Measurements from ENCODE around the gene ALOXE3. TPM values are rescaled to one million over a fixed set of nuclear protein-coding genes. Genes with fewer than 3 reads are reported as not detected.

Gene ALOXE3
- total and polyA plus RNA-seq, 2 of the 8 experiments (the other 6 are each of a cell fraction or from before 2014, with no cell fraction given) = 0.26 TPM; not detected in 1

DNA sequence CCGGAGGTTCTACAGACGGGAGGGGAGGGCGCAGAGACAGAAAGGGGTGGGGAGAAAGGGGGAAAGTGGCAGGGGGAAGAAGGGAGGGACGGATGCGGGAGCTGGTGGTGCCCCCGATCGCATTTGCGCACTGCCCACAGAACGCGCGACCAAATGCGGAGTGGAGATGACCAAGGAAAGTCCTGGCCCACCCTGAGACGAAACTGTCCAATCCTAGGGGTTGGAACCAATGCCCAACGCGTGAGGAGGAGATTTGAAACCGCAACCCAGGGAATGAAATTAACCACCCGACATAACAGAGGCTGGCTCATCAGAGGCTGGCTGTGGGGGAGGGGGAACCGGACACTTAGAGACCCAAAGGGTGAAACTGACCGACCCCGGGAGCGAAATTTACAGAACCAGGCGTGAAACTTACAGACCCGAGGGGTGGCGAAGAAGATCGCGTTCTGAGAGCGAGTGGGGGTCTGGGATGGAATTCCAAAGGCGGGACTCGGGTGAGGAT is 4.2 kb upstream of the ALOXE3 start (continued):
- TF ChIP-seq EP300 (IDR thresholded peaks at IDR 0.05; ENCODE audit: borderline replicate concordance in 1 of 2, low read depth in 2 of 2, low read length in 2 of 2) = 0 out of 3 replicates have a peak, but pooled peaks of 1 of the 2 experiments have one; percentile 40
- TF ChIP-seq RXRA (IDR thresholded peaks at IDR 0.05; ENCODE audit: insufficient read depth, low read depth, low read length) = no peak
- no peak for TF ChIP-seq CTCF (IDR thresholded peaks at IDR 0.05; ENCODE audit: control extremely low read depth in 1 of 3, insufficient read depth in 1 of 3, low read depth in 1 of 3, low read length in 3 of 3)
- TF ChIP-seq NRF1 (IDR thresholded peaks at IDR 0.05; ENCODE audit: low read depth, low read length) = no peak
- TF ChIP-seq YY1 (IDR thresholded peaks at IDR 0.05; ENCODE audit: low read depth, low read length) = no peak
- no peak for TF ChIP-seq ATF2 (IDR thresholded peaks at IDR 0.05; ENCODE audit: low read length)
- no peak for TF ChIP-seq SAP30 (IDR thresholded peaks at IDR 0.05; ENCODE audit: insufficient read depth, insufficient replicate concordance, low read length)
- no peak for TF ChIP-seq SIX5 (IDR thresholded peaks at IDR 0.05; ENCODE audit: low read depth, low read length)
- TF ChIP-seq CBX5 (IDR thresholded peaks at IDR 0.05; ENCODE audit: low read depth, low read length) = no peak
- TF ChIP-seq POU5F1 (IDR thresholded peaks at IDR 0.05; ENCODE audit: low read depth, low read length) = no peak

All from H1 (cell line).